Measurements from ENCODE around the gene ARHGAP22.

Gene ARHGAP22

GRCh38 chr10:48470115-48470892 lies 134.6 kb downstream of the ARHGAP22 start:
- H3K4me3 ChIP-seq (replicated peaks; ENCODE audit: low read depth, low read length), result no peak overlapping the region
- TF ChIP-seq, protein P1, sequence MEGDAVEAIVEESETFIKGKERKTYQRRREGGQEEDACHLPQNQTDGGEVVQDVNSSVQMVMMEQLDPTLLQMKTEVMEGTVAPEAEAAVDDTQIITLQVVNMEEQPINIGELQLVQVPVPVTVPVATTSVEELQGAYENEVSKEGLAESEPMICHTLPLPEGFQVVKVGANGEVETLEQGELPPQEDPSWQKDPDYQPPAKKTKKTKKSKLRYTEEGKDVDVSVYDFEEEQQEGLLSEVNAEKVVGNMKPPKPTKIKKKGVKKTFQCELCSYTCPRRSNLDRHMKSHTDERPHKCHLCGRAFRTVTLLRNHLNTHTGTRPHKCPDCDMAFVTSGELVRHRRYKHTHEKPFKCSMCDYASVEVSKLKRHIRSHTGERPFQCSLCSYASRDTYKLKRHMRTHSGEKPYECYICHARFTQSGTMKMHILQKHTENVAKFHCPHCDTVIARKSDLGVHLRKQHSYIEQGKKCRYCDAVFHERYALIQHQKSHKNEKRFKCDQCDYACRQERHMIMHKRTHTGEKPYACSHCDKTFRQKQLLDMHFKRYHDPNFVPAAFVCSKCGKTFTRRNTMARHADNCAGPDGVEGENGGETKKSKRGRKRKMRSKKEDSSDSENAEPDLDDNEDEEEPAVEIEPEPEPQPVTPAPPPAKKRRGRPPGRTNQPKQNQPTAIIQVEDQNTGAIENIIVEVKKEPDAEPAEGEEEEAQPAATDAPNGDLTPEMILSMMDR (IDR thresholded peaks at IDR 0.05; ENCODE audit: low read depth, low read length, missing control alignments), result no peak
- no peak for DNase-seq (ENCODE audit: extremely low read depth, low read depth)

DNA sequence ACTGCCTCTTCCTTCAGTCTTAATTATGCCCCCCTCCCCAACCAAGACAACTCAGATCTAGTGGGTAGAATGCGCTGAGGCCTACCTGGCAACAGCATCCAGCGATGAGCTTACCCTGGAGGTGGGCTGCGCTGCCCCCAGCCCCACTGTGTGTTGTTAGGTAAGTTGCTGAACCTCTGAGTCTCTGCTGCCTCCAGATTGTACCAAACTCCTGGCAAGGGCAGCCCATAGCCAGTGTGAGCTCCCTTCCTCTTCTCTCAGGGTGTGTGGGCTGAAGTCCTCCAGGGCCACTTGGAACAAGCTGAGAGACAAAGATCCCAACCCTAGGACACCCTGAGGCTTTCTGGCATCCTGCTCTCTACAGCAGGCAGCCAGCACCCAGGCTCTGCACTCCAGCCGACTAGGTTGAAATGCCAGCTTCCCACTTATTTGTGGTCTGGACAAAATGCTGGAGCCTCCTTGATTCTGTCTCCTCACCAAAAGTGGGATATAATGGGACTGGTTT lies 135.3 kb downstream of the ARHGAP22 start:
- DNase-seq (ENCODE audit: extremely low read depth, low read depth), result no peak
- no peak overlapping the region for H3K4me3 ChIP-seq (replicated peaks; ENCODE audit: low read depth, low read length)

DNA sequence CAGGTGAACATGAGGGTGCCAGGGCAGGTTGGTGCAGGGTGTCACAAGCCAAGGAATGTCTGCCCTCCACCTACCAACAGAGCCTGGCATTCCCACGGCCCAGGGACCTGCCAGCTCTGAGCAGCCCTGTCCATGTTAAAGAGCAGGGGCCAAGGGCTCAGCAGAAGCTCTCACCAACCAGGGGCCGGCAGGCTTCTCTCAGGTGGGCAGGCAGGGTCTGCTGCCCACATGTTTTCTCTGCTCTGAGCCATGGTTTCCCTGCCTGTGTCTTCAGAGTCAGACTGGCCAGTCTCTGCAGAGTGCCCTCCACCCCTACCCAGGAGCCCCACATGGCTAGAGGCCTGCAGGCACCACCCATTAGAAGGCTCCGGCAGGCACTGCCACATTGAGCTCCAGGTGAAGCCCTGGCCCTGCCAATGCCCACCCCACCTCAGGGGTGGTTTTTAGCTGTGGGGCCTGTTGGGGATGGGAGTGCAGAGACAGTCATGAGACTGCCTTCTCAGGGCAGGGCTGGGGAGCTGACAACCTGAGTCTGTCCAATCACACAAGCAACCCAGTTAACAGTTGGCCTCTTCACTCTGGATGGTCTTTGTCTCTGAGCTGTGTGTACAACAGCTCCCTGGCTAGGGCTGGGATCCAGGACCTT lies 135.9 kb downstream of the ARHGAP22 start:
- TF ChIP-seq, protein P1 (IDR thresholded peaks at IDR 0.05; ENCODE audit: low read depth, low read length, missing control alignments), result no peak
- no peak for DNase-seq (ENCODE audit: extremely low read depth, low read depth)
- H3K4me3 ChIP-seq (replicated peaks; ENCODE audit: low read depth, low read length), result no peak overlapping the region

More for the DNA sequence above, 135.3 kb downstream of the ARHGAP22 start:
- TF ChIP-seq, protein P1 (IDR thresholded peaks at IDR 0.05; ENCODE audit: low read depth, low read length, missing control alignments), result no peak

GRCh38 chr10:48468130-48468790 lies 136.6 kb downstream of the ARHGAP22 start:
- H3K4me3 ChIP-seq (replicated peaks; ENCODE audit: low read depth, low read length), result no peak overlapping the region
- TF ChIP-seq, protein P1 (IDR thresholded peaks at IDR 0.05; ENCODE audit: low read depth, low read length, missing control alignments), result no peak
- no peak for DNase-seq (ENCODE audit: extremely low read depth, low read depth)

DNA sequence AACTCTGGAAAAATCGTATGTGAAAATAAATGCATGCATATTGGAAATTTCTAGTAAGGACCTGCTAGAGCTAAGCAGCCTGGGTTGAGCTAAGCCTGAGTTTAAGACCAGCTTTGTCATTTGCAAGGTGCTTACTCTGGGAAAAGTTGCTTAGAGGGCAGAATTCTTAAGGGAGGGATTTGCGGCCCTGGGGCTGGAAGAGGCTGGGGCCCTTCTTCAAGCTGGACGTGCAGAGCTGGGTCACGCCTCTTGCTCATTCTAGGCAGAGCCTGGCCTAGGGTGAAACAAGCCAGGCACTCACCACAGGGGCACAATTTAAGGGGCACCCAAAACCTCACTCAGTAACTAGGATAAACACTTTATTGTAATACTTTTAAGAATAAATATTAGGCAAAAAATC lies 137.2 kb downstream of the ARHGAP22 start:
- no peak overlapping the region for H3K4me3 ChIP-seq (replicated peaks; ENCODE audit: low read depth, low read length)
- TF ChIP-seq, protein P1 (IDR thresholded peaks at IDR 0.05; ENCODE audit: low read depth, low read length, missing control alignments), result no peak
- DNase-seq (ENCODE audit: extremely low read depth, low read depth), result no peak

DNA sequence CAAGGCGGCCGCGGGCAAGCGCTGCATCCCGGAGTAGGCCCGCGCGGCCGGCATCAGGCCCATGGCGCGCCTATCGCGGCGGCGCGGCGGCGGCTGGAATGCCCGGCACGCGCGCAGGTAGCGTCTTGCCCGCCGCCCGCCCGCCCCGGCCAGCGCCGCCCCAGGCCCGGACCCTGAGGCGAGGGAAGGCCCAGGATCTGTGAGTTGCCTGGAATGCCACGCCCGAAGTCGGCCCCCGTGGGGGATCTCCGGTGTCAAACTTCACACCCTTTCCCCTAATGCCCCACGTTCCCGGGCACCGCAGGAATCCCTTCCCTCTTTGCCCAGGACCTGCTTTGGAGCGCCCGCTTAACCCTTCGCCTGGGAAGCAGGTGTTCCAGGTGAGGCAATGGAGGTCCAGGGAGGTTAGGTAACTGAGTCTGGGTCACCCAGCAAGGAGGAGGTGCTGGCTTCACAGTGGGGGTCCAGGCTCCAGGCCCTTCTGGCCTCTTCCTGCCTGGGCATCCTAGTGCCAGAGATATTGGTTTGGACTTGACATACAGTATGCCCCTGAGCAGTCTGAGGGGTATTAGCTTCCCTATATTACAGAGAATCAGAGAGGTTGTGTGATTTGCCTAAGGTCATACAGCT lies 138.1 kb downstream of the ARHGAP22 start:
- TF ChIP-seq, protein P1 (IDR thresholded peaks at IDR 0.05; ENCODE audit: low read depth, low read length, missing control alignments), result no peak
- DNase-seq (ENCODE audit: extremely low read depth, low read depth), result no peak
- H3K4me3 ChIP-seq (replicated peaks; ENCODE audit: low read depth, low read length), result no peak overlapping the region

Data from HFF-Myc (cell line).